K562 (cell line): ENCODE results near the gene ZNF280C. TPM values are rescaled to one million over a fixed set of nuclear protein-coding genes. Genes with fewer than 3 reads are reported as not detected.

Experiments
- ELF1 ChIP-seq: fragments of 200-800 bp; sonication (Bioruptor generic); IDR thresholded peaks from 2 replicates; pipeline ENCODE4 v1.6.1; 2016; ENCODE audit warnings: missing genetic modification characterization, missing compliant biosample characterization
- FOXK2 ChIP-seq, 2 experiments: fragments of 450-650 bp; IDR thresholded peaks in 1 of 2; conservative IDR thresholded peaks in 1 of 2; 2 replicates each; pipeline ENCODE4 v1.6.1; 2016; ENCODE audit warnings: low read depth in 2 of 2, mild to moderate bottlenecking in 1 of 2
- HNRNPLL ChIP-seq: fragments of 200-400 bp; formaldehyde crosslinking; IDR thresholded peaks from 2 replicates; pipeline ENCODE4 v1.6.1; 2017; ENCODE audit warnings: low read length, low read depth, mild to moderate bottlenecking; ENCODE audit not compliant: poor library complexity, severe bottlenecking
- KHSRP ChIP-seq: fragments of 450-650 bp; IDR thresholded peaks from 2 replicates; pipeline ENCODE4 v1.6.1; 2017
- PRPF4 ChIP-seq: fragments of 200-400 bp; formaldehyde crosslinking; IDR thresholded peaks from one replicate; pipeline ENCODE4 v1.6.1; 2017; ENCODE audit warnings: low read length, low read depth, mild to moderate bottlenecking; ENCODE audit not compliant: insufficient read depth, poor library complexity, severe bottlenecking
- RBM15 ChIP-seq: fragments of 200-400 bp; formaldehyde crosslinking; IDR thresholded peaks from 2 replicates; pipeline ENCODE4 v1.6.1; 2018; ENCODE audit warnings: mild to moderate bottlenecking, low read length, moderate library complexity; ENCODE audit not compliant: insufficient read depth
- polyA plus RNA-seq, 8 experiments: library from polyadenylated mRNA; depleted of rRNA in 4 of 8; stranded (reverse) in 5 of 8; unstranded in 3 of 8; fragments of >200 nt; fragmentation: Nextera tagmentation in 2 of 8; fragmentation: Illumina TruSeq in 1 of 8; extraction: Ambion mirVana in 2 of 8; extraction: Trizol in 1 of 8; gene quantifications; 2 replicates each; pipeline versions ENCODE4 v1.2.1 to v1.2.3, GENCODE V29; 2011 to 2014; ENCODE audit warnings: inconsistent platforms in 1 of 8, missing spikeins in 1 of 8
- total RNA-seq, 7 experiments: library from RNA; depleted of rRNA in 6 of 7; stranded (reverse); fragments of >200 nt in 6 of 7; fragmentation: Illumina TruSeq in 2 of 7; extraction: Trizol in 2 of 7; gene quantifications; 2 replicates each; pipeline versions ENCODE4 v1.2.1 to v1.2.3, GENCODE V29; 2011 to 2021; ENCODE audit warnings: low replicate concordance in 1 of 7
- TF ChIP-seq, protein P1 (sequence below): fragments of 450-650 bp; IDR thresholded peaks from 2 replicates; pipeline ENCODE4 v1.6.1; 2016; ENCODE audit warnings: low read depth
- TF ChIP-seq, protein P2 (sequence below): fragments of 250-450 bp; sonication (Bioruptor Pico); IDR thresholded peaks from 2 replicates; pipeline ENCODE4 v1.8.0; 2021; ENCODE audit warnings: borderline replicate concordance, mild to moderate bottlenecking, moderate library complexity; ENCODE audit not compliant: poor library complexity, severe bottlenecking
- TF ChIP-seq, protein P3 (sequence below), 2 experiments: fragments of 450-650 bp; formaldehyde crosslinking in 1 of 2; IDR thresholded peaks; 2 replicates each; pipeline versions ENCODE4 v1.4.0 to v1.6.1; 2014 to 2020; ENCODE audit warnings: mild to moderate bottlenecking in 2 of 2, borderline replicate concordance in 1 of 2, low read depth in 1 of 2

ZNF280C gene
- total and polyA plus RNA-seq, 9 of the 15 experiments (the other 6 are each of a cell fraction or from before 2014, with no cell fraction given), result 1.6 to 8.3 (median 4.4) TPM

DNA sequence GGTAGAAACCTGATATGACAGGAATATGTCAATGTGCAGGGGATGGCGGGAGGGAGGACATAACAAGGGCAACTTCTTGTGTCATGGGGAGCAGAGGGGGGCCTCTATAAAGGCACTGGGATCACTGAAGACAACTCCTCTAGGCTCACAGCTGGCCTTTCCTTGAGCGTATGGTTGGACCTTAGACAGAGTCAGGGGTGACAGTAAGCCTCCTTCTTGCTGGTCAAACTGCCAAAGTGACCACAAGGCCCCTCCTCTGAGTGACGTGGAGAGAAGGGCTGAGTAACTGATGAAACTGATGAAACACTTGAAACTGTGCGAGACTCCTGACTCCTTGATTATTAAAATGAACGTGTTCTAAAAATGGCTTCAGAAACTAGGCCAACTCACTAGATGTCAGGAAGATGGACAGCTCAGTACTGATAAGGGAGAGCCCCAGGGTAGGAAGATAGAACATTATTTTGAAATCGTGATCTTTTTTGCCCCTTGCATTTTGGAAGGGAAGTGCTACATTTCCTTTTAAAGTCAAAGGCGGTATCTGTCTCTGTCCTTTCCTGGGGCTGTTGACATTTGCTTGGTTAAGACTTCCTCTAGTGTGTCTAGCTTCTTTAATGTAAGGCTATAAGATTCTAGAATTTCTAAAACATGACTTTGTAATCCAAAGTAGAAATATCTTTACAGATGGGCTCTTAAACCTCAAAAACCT lies 95.4 kb downstream of the ZNF280C start (continued):
- TF ChIP-seq, protein P1, sequence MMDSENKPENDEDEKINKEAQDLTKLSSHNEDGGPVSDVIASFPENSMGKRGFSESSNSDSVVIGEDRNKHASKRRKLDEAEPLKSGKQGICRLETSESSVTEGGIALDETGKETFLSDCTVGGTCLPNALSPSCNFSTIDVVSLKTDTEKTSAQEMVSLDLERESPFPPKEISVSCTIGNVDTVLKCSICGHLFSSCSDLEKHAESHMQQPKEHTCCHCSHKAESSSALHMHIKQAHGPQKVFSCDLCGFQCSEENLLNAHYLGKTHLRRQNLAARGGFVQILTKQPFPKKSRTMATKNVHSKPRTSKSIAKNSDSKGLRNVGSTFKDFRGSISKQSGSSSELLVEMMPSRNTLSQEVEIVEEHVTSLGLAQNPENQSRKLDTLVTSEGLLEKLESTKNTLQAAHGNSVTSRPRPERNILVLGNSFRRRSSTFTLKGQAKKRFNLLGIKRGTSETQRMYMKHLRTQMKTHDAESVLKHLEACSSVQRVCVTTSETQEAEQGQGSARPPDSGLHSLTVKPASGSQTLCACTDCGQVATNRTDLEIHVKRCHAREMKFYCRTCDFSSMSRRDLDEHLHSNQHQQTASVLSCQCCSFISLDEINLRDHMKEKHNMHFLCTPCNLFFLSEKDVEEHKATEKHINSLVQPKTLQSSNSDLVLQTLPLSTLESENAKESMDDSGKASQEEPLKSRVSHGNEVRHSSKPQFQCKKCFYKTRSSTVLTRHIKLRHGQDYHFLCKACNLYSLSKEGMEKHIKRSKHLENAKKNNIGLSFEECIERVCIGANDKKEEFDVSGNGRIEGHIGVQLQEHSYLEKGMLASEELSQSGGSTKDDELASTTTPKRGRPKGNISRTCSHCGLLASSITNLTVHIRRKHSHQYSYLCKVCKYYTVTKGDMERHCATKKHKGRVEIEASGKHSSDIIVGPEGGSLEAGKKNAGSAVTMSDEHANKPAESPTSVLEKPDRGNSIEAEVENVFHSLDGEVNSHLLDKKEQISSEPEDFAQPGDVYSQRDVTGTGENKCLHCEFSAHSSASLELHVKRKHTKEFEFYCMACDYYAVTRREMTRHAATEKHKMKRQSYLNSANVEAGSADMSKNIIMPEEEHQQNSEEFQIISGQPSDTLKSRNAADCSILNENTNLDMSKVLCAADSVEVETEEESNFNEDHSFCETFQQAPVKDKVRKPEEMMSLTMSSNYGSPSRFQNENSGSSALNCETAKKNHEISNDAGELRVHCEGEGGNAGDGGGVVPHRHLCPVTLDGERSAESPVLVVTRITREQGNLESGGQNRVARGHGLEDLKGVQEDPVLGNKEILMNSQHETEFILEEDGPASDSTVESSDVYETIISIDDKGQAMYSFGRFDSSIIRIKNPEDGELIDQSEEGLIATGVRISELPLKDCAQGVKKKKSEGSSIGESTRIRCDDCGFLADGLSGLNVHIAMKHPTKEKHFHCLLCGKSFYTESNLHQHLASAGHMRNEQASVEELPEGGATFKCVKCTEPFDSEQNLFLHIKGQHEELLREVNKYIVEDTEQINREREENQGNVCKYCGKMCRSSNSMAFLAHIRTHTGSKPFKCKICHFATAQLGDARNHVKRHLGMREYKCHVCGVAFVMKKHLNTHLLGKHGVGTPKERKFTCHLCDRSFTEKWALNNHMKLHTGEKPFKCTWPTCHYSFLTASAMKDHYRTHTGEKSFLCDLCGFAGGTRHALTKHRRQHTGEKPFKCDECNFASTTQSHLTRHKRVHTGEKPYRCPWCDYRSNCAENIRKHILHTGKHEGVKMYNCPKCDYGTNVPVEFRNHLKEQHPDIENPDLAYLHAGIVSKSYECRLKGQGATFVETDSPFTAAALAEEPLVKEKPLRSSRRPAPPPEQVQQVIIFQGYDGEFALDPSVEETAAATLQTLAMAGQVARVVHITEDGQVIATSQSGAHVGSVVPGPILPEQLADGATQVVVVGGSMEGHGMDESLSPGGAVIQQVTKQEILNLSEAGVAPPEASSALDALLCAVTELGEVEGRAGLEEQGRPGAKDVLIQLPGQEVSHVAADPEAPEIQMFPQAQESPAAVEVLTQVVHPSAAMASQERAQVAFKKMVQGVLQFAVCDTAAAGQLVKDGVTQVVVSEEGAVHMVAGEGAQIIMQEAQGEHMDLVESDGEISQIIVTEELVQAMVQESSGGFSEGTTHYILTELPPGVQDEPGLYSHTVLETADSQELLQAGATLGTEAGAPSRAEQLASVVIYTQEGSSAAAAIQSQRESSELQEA, result no peak
- TF ChIP-seq RBM15 (no peak), KHSRP (no peak), PRPF4 (no peak), ELF1 (tag) (no peak), HNRNPLL (no peak), FOXK2 (conservative IDR thresholded peaks at IDR 0.05 in 1 of 2, IDR thresholded peaks at IDR 0.05 in 1 of 2; ENCODE audit: low read depth in 2 of 2) (peak; percentile 60 to 68)
- TF ChIP-seq, protein P2, sequence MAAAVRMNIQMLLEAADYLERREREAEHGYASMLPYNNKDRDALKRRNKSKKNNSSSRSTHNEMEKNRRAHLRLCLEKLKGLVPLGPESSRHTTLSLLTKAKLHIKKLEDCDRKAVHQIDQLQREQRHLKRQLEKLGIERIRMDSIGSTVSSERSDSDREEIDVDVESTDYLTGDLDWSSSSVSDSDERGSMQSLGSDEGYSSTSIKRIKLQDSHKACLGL (CRISPR knock-in tag), result no peak
- TF ChIP-seq, protein P3, sequence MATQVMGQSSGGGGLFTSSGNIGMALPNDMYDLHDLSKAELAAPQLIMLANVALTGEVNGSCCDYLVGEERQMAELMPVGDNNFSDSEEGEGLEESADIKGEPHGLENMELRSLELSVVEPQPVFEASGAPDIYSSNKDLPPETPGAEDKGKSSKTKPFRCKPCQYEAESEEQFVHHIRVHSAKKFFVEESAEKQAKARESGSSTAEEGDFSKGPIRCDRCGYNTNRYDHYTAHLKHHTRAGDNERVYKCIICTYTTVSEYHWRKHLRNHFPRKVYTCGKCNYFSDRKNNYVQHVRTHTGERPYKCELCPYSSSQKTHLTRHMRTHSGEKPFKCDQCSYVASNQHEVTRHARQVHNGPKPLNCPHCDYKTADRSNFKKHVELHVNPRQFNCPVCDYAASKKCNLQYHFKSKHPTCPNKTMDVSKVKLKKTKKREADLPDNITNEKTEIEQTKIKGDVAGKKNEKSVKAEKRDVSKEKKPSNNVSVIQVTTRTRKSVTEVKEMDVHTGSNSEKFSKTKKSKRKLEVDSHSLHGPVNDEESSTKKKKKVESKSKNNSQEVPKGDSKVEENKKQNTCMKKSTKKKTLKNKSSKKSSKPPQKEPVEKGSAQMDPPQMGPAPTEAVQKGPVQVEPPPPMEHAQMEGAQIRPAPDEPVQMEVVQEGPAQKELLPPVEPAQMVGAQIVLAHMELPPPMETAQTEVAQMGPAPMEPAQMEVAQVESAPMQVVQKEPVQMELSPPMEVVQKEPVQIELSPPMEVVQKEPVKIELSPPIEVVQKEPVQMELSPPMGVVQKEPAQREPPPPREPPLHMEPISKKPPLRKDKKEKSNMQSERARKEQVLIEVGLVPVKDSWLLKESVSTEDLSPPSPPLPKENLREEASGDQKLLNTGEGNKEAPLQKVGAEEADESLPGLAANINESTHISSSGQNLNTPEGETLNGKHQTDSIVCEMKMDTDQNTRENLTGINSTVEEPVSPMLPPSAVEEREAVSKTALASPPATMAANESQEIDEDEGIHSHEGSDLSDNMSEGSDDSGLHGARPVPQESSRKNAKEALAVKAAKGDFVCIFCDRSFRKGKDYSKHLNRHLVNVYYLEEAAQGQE (IDR thresholded peaks at IDR 0.05; ENCODE audit: borderline replicate concordance), result no peak; the same call in 1 of the 2 replicates
- TF ChIP-seq, protein P3 (CRISPR knock-in tag; IDR thresholded peaks at IDR 0.05; ENCODE audit: low read depth), result no peak
